Coronary artery (tissue), 2 donors: ENCODE data around the gene ZNF142.

Source experiments
- DNase-seq: peaks from one replicate; pipeline ENCODE4 v3.0.0-alpha.2; 2017; ENCODE audit warnings: low spot score
- H3K27ac ChIP-seq, 2 donors: fragments of 200-600 bp; sonication (generic); one replicate each; pipeline ENCODE4 v1.5.1; 2016 to 2019
- H3K4me3 ChIP-seq: fragments of 200-600 bp; sonication (generic); 2 replicates; pipeline ENCODE4 v1.5.1; 2016; ENCODE audit warnings: mild to moderate bottlenecking, moderate library complexity
- CTCF ChIP-seq: fragments of 200-600 bp; sonication (generic); IDR thresholded peaks from one replicate; pipeline ENCODE4 v1.5.1; 2019; ENCODE audit warnings: antibody characterized with exemption

ZNF142 gene

GRCh38 chr2:218605432-218605831 is 54.0 kb downstream of the ZNF142 start:
- no peak for DNase-seq
- Histone ChIP-seq H3K4me3 (no peak overlapping the region), H3K27ac (no peak overlapping the region)
- no peak for TF ChIP-seq CTCF
